Lung microvascular endothelial cell (primary cell): Measurements from ENCODE around the gene SCFD2. TPM values are rescaled to one million over a fixed set of nuclear protein-coding genes. Genes with fewer than 3 reads are reported as not detected.

ENCODE experiments used
- DNase-seq, 2 donors: peaks; one replicate each; pipeline versions ENCODE4 v3.0.0 to v3.0.0-alpha.2; 2010; ENCODE audit warnings: low read depth in 2 of 2
- total RNA-seq: library from RNA; depleted of rRNA; stranded (reverse); fragments of >200 nt; gene quantifications from 2 replicates; pipeline ENCODE4 v1.2.1, GENCODE V29; 2014

SCFD2 gene
- total RNA-seq, 1 donor from 2014 or later: 11.3 TPM

- DNase-seq: no peak
These were observed 503.2 kb downstream of the SCFD2 start for GRCh38 chr4:52862639-52863161.

DNA sequence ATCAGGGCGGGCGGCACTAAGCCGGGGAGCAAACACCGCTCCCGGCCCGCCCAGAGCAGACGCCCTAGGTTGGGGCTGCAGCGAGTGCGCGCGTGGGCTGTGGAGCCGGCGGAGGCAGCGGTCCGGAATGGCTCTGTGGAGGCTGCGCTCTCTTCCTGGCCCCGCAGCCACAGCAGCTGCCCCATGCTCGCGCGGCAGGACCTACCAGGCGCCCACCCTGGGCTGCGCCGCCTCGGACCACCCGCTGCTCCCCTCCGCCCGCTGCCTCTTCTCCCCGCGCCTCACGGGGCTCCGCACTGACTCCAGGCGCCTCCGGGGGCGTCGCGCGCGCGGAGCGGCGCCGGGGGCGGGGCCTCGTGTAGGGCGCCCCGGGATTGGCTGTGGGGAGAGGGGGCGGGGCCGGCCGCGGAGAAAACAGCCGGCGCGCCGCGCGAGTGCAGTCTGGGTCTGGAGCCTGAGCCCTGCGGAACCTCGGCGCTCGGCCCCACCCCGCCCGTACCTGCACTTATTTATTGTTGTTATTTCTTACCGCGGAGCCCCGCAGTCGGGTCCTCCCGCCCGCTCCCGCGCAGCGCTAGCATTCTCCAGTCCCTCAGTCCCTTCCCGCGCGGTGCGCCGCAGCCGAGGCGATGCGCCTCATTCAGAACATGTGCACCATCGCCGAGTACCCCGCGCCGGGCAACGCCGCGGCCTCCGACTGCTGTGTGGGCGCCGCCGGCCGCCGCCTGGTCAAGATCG, 503.8 kb downstream of the SCFD2 start, which contains the start of gene RASL11B:
Gene RASL11B, plus strand, starts transcription at position 439 of the 738 bp plus-strand sequence. Its CDS starts 191 bp downstream, at position 630.
- peak; percentile 71 to 75 for DNase-seq

DNA sequence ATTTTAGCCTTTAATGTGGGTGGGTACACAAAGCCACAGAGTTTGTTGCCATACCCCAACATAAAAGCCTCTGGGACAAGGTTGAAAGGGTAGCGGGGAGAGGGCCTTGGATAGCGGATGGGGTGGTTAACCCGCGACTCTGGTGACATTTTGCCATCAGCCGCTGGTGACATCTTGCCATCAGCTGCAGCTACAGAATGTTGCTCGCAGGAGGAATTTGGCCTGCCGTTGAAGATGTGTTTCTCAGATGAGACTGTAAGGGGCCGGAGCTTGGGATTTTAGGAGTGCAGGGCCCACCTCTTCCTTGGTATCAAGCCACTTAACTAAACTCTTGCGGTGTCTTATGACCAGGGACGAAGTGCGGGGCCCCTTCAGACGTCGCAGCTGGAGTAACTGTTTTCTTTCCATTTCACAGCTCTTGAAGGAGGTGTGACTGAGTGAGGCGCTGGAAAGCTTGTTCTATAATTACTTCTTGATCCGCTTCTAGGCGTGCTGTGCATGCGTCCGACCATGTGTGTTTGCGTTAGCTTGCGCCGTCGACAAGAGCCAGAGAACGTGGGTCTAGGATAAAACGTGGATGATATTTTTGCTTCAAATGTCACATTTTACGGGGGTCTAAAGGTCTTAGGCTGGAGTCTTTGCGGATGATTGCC, 504.6 kb downstream of the SCFD2 start:
- no peak for DNase-seq

GRCh38 chr4:52860361-52860760, 505.5 kb downstream of the SCFD2 start:
- DNase-seq: no peak

DNA sequence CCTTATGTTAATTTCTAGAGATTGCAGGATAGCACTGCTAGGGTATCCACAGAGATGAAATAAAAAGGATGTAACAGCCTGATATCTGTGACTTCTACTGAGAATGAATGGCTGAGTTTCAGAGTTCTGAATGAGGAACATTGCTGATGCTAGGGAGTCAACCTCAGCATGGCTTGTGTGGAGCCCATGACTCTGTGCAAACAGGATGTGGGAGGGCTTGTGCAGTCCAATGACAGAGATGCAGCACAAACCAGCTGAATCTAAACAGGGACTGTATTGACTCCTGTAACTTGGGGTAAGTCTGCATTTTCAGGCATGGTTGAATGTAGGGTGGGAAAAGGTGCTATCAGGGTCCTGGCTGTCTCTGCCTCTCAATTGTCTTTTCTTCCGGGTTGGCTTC, 509.1 kb downstream of the SCFD2 start:
- DNase-seq: no peak

DNA sequence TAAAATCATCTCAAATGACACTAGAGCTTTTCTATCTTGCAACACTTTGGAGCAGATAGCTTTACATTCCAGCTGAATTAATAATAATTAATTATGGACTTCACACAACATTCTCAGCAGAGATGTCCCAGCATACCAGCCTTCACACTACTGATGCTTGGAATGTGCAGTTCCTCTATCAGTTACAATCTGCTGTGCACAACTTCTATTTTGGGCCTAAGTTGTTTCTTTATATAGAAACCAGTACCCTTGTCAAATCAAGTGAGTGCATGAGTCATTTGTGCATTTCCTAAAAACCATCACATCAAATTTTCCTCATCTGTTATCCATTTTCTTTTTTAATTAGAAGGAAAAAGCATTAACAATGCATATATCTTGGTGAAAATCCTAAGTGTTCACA, 512.5 kb downstream of the SCFD2 start:
- DNase-seq: no peak

DNA sequence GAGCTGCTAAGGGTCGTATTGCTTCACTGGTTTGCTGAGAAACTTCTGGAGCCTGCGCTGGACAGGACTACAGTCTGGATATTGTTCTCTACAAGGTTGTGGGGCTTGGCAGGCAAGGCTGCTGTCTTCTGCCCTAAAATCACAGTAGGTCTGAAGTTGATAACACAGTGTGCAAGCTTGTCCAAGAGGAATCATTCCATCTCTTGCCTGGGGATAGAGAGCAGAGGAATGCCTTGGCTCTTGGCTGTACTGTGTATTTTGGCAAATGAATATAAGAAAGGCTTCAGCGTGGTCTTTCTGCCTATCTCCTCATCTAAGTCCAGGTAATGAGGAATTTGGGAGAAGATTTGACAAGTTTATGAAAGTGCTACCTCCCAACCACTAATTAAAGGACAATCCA, 513.1 kb downstream of the SCFD2 start:
- no peak for DNase-seq

DNA sequence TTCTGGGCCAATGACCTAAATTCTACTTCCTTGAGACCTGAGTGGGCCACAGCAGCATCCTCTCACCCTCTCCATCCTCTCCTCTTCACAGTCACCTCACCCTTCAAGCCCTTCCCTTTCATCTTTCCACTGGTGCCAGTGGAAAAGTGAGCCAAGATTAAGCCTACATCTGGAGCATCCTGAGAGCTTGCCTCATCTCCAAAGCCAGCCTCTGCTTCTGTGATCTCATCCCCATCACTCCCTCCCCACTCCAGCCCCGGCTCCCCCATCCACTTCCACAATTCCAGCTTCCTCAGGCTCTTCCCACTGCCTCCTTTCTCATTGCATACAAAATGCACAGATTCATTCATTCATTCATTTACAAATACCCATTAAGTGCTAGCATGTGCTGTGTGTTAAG, 513.8 kb downstream of the SCFD2 start:
- DNase-seq: no peak

DNA sequence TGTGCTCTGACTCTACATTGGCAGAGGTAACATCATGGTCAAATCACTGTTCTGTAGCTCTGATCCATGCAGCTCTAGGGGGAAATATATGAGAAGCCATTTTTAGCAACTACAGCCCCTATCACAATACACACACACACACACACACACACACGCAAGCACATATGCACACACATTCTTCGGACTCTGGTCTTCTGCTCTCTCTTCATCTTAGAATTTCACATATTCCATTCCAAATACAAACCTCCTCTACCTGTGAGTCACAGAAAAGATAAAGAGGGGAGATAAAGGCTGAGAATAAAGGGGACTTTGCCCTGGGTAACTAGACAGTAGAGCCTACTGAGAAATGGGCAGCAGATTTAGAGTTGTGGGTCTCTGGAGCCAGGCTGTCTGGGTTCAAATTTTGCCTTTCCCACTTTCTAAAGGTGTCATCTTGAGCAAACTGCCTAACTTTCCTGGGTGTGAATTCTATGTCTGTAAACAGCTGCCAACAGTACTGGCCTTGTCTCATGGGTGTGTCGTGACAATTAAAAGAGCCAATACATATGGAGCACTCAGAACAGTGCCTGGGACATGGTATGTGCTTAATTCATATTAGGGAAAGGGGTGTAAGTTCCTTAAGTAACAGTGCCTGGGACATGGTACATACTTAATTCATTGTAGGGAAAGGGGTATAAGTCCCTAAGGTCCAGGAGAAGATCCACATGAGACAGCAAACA, 515.3 kb downstream of the SCFD2 start:
- DNase-seq: no peak

DNA sequence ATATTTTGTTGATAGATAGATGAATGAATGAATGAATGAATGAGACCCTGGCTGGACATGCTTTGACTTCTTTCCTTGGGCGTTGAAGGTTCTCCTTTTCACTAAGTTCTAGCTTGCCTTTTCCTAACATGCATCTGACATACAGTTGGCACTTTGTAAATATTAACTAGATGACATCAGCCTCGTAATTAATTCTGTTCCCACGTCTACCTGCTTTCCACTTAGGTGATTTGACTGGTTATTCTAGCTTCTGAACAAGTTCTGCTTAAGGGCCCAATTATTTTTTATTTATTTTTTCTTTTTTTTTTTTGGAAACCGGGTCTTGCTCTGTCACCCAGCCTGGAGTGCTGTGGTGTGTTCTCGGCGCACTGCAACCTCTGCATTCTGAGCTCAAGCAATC, 517.6 kb downstream of the SCFD2 start:
- DNase-seq: no peak

DNA sequence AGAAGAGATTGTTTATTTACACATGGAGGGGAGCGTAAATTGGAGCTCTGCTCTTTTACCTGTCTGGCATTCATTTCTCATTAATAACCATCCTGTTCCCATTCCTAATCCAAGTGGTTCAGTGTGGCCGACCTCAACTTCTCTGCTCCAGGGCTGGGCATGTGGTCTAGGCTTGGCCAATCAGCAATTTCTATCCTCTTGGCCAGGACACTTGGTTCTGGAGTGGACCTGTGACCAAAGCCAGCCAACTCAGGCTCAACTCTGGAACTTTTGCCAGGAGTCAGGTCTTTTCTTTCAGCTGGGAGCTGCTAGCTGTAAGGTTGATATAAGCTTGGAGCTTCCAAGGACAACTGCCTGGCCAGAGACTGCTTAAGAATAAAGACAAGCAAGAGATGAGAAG, 519.4 kb downstream of the SCFD2 start:
- no peak for DNase-seq

- no peak for DNase-seq
These were observed 521.3 kb downstream of the SCFD2 start for GRCh38 chr4:52844596-52844995.

- DNase-seq: no peak
These were observed 521.9 kb downstream of the SCFD2 start for GRCh38 chr4:52843958-52844357.

GRCh38 chr4:52843351-52843750, 522.5 kb downstream of the SCFD2 start:
- no peak for DNase-seq

- DNase-seq: no peak
These were observed 523.1 kb downstream of the SCFD2 start for GRCh38 chr4:52842792-52843191.

- no peak for DNase-seq
These were observed 524.0 kb downstream of the SCFD2 start for GRCh38 chr4:52841682-52842456.

GRCh38 chr4:52840531-52841370, 525.1 kb downstream of the SCFD2 start:
- no peak for DNase-seq

- DNase-seq: no peak
These were observed 526.9 kb downstream of the SCFD2 start for GRCh38 chr4:52838729-52839586.

- DNase-seq: no peak
These were observed 527.9 kb downstream of the SCFD2 start for GRCh38 chr4:52837716-52838558.
